Astrocyte of the cerebellum (primary cell): ENCODE measurements around the gene UBFD1.

Experiments used
- DNase-seq: peaks from one replicate; pipeline ENCODE4 v3.0.0-alpha.2; 2011; ENCODE audit warnings: low read depth
- H3K4me3 ChIP-seq: 2 replicates; pipeline ENCODE4 v1.5.1; 2011; ENCODE audit warnings: mild to moderate bottlenecking, low read depth, low read length, moderate library complexity
- in situ Hi-C: cut with HindIII; loops from 2 replicates; pipeline ENCODE4 v1.10.0; 2017; ENCODE audit warnings: low sequenced_read_pairs
- TF ChIP-seq, protein P1 (sequence below): IDR thresholded peaks from 2 replicates; pipeline ENCODE4 v1.5.1; 2012; ENCODE audit warnings: low read length, low read depth, moderate library complexity, mild to moderate bottlenecking; ENCODE audit errors: missing control alignments

UBFD1 gene

GRCh38 chr16:23527961-23528643 is 29.4 kb upstream of the UBFD1 start:
- no peak overlapping the region for H3K4me3 ChIP-seq
- no peak for DNase-seq
- in situ Hi-C loops: no loop called here

GRCh38 chr16:23528644-23529310 is 28.8 kb upstream of the UBFD1 start:
- DNase-seq: no peak
- TF ChIP-seq, protein P1, sequence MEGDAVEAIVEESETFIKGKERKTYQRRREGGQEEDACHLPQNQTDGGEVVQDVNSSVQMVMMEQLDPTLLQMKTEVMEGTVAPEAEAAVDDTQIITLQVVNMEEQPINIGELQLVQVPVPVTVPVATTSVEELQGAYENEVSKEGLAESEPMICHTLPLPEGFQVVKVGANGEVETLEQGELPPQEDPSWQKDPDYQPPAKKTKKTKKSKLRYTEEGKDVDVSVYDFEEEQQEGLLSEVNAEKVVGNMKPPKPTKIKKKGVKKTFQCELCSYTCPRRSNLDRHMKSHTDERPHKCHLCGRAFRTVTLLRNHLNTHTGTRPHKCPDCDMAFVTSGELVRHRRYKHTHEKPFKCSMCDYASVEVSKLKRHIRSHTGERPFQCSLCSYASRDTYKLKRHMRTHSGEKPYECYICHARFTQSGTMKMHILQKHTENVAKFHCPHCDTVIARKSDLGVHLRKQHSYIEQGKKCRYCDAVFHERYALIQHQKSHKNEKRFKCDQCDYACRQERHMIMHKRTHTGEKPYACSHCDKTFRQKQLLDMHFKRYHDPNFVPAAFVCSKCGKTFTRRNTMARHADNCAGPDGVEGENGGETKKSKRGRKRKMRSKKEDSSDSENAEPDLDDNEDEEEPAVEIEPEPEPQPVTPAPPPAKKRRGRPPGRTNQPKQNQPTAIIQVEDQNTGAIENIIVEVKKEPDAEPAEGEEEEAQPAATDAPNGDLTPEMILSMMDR: no peak
- H3K4me3 ChIP-seq: no peak overlapping the region
- in situ Hi-C loops: no loop called here

More at GRCh38 chr16:23527961-23528643, 29.4 kb upstream of the UBFD1 start:
- TF ChIP-seq, protein P1: no peak

DNA sequence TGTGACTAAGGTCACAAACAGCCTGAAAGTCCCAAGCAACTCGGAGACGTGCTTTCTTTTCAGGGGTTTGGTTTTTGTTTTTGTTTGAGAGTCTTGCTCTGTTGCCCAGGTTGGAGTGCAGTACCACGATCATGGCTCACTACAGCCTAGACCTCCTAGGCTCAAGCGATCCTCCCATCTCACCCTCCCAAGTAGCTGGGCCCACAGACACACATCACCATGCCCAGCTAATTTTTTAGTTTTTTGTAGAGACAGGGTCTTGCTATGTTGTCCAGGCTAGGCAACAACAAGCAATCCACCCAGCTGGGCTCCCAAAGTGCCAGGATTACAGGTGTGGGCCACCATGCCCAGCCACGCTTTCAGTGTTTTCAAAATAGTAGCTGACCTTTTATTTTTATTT is 27.5 kb upstream of the UBFD1 start:
- in situ Hi-C loops: no loop called here
- TF ChIP-seq, protein P1: no peak
- no peak overlapping the region for H3K4me3 ChIP-seq
- no peak for DNase-seq

DNA sequence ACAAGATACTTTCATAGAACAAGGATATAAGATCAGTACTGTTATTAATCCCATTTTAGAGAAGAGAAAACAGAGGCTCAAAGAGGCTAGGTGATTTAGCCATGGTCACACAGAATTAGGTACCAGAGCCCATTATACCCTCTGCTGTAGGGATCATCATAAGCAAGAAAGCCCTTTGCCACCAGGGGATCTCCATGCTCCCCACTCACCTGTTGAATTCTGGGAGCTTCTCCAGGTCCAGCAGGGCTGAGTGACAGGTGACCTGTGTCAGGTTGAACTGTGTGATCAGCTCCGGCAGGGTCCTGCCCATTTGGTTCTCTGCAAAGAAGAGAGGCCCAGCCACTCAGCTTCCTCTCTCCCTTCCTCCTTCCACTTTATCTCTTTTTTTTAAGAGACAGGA is 25.1 kb upstream of the UBFD1 start:
- in situ Hi-C loops: no loop called here
- H3K4me3 ChIP-seq: no peak overlapping the region
- no peak for DNase-seq
- TF ChIP-seq, protein P1: no peak

DNA sequence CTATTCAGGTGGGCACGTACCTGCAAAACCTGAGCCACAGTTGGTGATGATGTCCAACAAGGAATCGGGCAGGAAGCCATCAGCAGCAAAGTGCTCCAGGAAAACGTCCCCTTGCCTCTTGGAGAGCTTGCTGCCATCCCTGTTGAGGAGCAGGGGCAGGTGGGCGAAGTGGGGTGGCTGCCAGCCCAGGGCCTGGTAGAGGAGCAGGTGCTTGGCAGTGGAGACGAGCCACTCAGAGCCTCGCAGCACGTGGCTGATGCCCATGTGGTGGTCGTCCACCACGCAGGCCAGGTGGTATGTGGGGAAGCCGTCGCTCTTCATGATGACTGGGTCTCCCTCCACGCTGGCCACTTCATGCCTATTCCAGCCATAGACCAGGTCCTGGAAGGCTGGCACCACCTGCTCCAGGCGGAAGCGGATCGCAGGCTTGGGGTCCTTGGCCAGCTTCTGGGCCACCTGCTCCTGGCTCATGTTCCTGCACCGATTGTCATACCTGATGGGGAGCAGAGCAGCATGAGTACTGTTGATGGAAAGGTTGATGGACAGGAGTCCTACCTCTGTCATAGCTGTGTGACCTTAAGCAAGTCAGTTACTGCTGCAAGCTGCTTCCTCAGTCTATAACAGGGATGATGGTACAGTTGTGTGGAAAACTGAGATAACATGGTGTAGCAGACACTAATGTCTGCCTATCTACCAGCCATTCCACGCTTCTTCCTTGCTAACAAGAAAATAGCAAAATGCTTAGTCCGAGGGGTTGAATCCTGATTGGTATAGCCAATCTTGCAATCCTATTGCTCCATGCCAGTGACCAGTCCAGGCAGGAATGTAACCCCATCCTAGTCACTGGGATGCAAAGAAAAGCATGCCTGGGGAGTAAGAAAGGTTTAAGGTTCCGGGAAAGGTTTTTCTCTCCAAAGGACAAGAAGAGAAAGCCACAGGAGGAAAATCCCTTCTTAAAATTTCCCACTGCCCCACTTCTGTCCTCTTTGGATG is 22.4 kb upstream of the UBFD1 start:
- no peak overlapping the region for H3K4me3 ChIP-seq
- TF ChIP-seq, protein P1: no peak
- in situ Hi-C loops: no loop called here
- DNase-seq: no peak

- in situ Hi-C loops: no loop called here
- TF ChIP-seq, protein P1: no peak
- no peak for DNase-seq
- H3K4me3 ChIP-seq: no peak overlapping the region
Observed at GRCh38 chr16:23535901-23536300, 21.6 kb upstream of the UBFD1 start.
